GM19043 (cell line): ENCODE measurements around the gene RAI1.

ENCODE experiments used
- ATAC-seq: cut with Tn5 transposase; IDR thresholded peaks from one replicate; pipeline ENCODE4 v1.9.1; 2021; ENCODE audit warnings: low read depth; ENCODE audit not compliant: unreplicated experiment

The RAI1 gene

GRCh38 chr17:17696882-17697633, 15.8 kb downstream of the RAI1 start:
- ATAC-seq, result no peak

DNA sequence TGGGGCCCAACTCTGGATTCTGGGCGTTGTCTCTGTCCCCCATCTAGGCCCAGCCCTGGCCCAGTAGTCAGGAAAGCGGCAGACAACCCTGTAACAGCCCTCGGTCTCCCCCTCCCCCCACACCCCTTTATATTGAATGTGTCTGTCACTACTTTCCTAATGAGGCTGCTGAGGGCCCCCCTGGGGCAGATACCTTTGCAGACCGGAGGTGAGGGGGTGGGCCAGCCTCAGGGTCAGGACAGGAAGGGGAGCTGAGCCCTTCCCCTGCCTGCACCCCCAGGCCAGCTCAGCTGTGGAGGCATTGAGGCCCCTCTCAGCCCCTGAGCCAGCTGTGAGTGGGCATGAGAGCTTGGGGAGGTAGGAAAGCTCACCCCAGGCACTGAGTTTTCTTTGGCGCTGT, 17.1 kb downstream of the RAI1 start:
- ATAC-seq, result no peak

DNA sequence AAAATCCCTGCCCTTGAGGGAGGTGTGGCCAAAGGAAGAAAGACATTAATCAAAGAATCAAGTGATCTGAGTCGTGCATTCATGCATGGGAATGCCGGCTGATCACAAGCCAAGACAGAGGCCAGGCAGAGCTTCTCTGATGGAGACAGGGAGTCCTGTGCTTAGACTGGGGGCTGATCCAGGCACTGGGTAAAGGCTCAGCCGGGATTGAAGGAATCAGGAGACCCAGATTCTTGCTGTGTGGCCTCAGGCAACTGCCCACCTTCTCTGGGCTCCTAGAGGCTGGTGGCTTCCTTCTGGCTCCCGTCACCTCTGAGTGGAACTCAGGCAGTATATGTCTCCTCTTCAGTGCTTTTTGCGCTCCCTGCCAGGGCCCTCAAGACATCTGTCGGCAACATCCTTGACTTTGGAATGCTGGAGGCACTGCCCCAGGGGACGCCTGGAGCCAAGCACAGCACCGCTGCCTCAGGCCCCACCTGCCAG, 17.7 kb downstream of the RAI1 start:
- ATAC-seq, result no peak

DNA sequence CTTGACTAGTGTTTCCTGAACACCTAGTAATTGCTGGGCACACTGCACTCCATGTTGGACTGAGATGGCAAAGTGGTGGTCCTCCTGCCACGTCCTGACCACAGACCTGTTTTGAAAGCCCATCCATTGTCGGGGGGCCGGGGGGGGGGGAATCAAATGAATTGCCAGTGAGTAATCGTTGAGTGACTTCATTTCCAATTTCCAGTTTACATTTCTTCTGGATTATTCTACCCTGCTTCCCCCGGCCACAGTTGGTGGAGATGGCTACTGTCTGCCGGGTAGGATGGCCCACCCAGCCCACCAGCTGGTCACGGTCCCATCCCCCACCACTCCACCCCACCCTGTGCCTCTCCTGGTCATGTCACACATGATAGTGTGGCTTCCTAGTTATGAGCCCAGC, 18.2 kb downstream of the RAI1 start:
- ATAC-seq, result no peak

GRCh38 chr17:17700251-17700969, 19.2 kb downstream of the RAI1 start:
- no peak for ATAC-seq

DNA sequence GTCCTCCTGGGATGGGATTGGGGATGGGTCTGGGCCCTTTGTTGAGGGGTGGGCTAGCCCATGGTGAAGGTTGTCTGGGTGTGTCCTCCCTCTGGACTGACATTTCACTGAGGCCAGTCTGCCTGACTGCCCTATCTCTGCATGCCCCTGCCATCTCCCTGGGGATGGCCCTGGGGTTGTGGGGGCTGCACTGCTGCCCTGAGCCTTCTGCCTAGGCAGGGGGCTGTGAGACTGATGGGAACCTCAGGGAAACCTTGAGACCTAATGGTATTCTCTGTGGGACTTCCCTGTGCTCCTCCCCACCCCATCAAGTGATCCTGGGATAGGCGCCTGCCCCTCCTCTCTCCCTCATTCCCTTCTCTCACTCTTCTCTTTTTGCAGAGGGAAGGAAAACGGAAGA, 19.9 kb downstream of the RAI1 start:
- ATAC-seq, result no peak

DNA sequence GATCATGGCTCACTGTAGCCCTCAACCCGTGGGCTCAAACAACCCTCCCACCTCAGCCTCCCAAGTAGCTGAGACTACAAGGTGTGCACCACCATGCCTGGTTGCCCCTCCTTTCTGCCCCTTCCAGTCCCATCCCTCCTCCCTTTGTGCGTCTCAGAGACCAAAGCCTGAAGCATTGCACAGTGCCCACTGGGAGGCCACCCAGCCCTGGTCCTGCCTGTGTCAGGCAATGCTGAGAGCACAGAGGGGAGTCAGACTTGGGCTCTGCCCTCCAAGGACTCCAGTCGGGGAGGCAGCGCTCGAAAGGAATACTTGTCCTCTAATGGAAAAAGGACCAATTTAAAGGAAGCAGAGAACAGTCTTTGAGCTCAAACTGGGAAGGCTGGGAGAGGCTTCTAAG, 20.4 kb downstream of the RAI1 start:
- no peak for ATAC-seq

DNA sequence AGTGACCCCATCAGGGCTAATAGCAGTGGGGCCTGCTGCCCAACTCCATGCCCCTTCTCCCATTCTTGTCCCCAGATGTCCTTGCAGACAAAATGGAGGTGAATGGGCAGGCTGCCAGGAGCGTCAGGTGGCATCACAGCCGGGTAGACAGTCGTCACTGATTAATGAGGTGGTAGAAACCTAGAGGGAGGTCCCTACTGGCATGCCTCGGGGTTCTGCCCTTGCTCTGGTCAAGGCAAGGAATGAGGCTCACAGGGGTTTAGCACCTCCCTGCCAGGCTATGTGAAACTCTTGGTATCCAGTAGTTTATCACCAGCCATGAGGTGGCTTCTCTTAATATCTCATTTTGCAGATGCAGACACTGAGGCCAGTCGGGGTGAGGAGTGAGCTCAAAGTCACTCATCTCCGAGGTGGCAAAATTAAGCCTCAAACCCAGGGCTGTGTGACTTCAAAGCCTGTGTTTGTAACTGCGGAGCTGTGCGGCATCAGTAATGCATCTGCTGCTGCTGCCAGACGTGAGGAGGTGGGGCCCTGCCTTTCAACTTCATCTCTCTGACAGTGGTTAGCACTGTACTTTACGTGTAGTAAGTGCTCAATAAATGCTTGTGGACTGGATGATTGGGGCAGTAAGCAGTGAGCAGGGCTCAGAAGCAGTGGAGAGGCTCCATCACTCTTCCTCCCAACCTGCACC, 21.3 kb downstream of the RAI1 start:
- no peak for ATAC-seq

DNA sequence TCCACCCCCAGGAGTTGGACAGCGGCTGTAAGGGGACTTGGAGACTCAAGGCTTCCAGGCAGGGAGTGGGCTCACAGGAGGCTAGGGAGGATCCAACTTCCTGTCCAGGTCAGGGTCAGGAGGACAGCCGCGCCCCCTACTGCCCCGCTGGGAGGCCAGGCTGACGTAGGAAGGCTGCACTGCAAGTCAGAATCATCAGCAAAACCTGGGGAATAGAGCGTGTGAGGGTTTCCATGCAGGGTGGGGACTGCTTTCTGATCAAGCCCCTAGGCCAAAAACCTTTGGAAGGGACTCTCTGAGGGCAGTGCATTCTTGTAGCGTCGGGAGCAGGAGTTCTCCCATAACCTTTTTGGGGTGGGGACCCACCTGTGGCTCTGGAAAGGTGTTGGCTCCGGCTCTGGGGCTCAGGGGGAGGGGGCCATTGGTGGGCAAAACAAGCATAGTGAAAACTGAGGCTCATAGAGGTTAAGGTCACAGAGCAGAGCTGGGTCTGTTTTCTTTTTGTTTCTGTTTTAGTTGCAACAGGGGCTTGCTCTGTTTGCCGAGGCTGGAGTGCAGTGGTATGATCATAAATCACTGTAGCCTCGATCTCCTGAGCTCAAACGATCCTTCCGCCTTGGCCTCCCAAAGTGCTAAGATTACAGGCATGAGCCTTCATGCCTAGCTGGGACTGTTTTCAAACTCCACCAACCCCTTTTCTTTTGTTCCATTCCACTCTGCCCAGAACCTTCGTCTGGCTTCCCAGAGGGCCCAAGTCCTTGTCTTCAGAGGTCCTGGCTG, 22.1 kb downstream of the RAI1 start:
- no peak for ATAC-seq

- no peak for ATAC-seq
Observed at GRCh38 chr17:17704931-17705330, 23.7 kb downstream of the RAI1 start.

DNA sequence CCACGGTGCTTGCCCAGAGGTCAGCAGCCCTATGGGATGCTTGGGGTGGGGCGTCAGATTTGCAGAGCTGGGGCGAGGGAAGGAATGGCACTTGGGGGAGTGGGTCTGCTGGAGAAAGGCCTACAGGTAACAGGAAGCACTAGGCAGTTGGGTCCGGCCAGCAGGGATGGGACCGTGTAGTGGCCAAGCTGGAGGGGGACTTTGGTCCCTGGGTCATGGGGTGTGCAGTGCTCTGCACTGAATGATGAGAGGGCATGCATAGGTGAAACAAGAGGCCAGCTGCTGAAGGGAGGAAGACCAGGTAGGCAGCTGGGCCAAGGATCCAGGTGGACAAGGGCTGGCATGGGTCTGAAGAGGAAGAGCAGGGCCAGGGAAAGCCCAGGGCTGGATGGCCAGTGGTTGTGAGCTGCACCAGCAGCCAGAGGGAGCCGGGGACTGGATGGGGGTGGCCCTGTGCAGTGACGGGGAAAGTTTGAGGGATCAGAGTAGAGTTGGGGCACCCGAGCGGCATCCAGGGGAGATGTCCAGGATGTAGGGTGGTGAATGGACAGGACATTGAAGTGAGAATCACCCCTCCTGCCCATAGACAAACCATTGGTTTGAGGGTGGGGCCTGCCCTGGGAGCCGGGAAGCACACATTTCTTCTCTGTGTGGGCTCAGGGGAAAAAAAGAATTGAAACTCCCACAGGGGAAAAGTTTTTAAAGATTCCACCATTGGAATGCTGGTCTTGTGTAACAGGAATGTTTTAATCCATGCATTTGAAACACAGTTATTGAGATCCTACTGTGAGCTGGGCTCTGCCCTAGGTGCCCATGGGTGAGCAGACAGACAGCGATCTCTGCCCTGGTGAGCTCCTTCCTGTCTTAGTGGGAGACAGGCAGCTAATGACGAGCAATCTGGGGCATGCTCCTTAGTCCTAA, 25.1 kb downstream of the RAI1 start:
- ATAC-seq, result no peak

DNA sequence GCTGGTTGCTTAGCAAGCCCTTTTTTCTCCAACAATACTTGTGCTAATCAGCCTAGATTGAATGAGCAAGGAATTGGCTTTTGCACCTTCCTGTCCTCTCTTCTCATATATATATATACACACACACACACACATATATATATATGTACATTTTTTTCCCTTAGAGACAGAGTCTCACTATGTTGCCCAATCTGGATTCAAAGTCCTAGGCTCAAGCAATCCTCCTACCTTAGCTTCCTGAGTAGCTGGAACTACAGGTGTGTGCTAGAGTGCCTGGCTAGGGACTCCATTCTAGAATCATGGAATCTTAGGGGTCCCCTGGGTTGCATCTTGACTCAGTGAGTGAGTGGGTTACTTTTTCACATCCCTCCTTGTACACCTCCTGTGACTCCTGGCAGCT, 27.0 kb downstream of the RAI1 start:
- ATAC-seq, result no peak

- ATAC-seq, result no peak
Observed at GRCh38 chr17:17708816-17709215, 27.6 kb downstream of the RAI1 start.

DNA sequence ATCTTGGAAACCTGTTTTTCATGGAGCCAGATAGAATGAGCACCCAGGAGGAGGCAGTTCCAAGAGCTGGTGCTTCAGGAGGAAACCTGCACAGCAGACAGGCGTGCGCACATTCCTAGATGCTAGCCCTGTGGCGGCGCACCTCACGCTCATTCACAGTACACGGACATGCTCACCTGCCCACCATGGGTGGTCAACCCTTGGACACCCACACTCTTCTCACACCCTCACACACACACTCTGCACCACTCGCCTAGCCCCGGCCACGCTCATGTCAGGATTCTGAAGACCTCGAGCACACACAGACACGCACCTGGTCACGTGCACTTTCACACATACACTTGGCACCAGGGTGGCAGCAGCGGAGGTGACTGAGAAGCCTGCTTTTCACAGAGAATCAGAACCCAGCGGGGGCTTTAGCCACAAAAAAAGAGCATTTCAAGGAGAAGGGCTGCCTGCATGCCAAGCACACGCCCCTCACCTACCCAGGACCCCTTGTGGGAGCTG, 28.6 kb downstream of the RAI1 start:
- no peak for ATAC-seq

DNA sequence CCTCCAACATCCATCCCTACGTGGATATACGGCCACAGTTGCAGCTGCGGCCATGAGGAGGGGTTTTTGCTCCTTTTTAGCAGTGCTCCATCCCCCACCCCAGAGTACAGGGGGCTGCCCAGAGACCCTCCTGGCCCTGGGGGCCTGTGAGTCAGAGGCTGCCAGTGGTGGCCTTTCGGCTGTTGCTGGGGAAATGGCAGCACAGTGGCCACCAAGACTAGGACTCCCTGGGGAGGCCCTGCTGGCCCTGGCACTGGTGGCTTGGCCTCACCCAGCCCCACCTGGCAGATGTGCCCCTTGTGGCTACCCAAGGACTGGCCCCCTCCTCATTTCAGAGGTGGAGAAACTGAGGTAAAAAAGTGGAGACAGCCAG, 29.1 kb downstream of the RAI1 start:
- ATAC-seq, result no peak

DNA sequence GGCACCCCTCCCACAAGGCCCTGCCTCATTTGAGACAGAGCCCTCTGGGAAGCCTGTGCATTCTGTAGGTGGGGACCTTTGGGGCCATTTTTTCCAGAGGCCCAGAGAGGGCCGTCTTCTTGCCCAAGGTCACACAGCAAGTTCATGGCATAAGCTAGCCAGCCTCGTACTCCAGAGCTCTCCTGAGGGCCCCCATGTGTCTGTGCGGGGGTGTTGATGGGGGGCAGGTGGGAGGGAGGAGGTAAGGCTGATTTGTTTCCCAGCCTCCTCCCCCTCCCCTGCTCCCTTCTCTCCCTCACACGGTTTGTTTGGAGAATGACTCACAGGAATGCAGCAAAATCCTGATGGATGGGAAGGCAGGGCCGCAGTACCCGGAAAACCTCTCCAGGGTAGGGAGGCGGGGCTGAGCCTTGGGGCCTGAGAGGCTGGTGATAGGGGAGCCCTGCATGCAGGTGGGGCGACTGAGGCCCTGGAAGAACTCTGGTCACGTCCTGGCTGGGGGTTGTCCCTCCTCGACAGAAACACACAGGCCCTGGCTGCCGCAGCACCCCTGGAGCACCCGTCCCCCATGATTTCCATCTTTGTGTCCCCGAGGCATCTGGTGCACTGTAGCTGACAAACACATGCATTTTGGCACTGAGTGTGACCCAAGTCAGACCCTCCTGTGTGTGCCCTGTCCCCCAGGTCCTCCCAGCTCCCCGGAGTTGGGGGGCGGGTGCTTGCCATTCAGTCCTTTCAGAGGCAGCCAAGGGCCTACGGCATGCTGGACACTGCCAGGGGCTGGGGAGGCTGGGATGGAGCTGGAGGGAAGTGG, 29.7 kb downstream of the RAI1 start:
- ATAC-seq, result no peak

DNA sequence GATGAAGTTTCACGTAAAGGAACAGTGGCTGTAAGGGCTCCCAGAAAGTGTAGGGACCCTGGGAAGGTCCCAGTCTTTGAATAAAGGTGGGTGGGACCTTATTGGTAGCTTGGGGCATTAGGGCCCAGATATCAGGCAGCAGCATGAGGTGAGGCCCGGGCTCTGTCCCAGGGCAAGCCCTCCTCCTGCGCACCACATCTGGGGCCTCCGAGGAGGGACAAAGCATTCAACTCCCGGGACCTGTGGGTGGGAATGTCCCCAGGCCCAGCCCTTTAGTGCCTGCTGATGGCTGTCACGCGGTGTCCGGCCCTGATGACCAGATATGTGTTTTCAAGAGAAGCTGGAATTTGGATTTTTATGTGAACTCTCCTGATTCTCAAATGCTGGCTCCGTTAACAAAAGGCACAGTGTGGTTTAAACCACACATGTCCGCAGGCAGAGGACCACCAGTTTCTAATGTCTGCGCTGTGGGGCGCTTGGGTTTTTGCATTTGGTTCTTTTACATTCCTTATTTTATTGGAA, 30.4 kb downstream of the RAI1 start:
- ATAC-seq, result no peak

DNA sequence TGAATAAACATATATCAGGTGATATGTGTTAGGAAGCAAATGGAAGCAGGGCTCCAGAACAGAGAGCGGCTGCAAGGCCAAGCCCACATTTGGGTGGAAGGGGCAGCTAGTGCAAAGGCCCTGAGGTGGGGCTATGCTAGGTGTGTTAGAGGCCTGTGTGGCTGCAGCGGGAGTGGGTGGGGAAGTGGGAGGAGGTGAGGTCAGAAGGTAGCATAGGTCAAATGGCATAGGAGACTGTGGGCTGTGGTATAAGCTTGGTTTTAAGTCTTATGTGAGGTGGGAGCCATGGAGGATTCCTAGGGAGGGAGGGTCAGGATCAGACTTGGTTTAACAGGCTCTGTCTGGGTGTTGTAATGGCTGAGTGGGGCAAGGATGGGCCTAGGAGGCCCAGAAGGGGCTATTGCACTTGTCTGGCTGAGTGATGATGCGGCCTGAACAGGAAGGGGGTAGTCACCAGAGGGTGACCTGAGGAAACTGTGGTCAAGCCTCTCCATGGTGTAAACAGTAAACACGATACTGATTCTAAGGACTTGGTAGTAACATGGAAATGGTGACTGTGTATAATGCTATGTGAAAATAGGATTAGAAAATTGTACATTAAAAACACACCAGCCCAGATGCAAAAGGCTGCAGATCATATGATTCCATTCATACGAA, 31.1 kb downstream of the RAI1 start:
- ATAC-seq, result peak; percentile 89
